Thyroid gland (tissue), 4 donors: ENCODE data around the gene DOCK1.

ENCODE experiments used
- POLR2A ChIP-seq, 2 donors: fragments of 450-650 bp; IDR thresholded peaks; one replicate each; pipeline ENCODE4 v1.6.1; 2017; ENCODE audit warnings: antibody characterized with exemption in 2 of 2, mild to moderate bottlenecking in 2 of 2, moderate library complexity in 1 of 2
- TF ChIP-seq, protein P1 (sequence below), 6 experiments: fragments of 200-600 bp in 3 of 6; fragments of 450-650 bp in 3 of 6; sonication (generic) in 3 of 6; IDR thresholded peaks; one replicate each; pipeline ENCODE4 v1.5.1; 2016 to 2019; ENCODE audit warnings: antibody characterized with exemption in 6 of 6, mild to moderate bottlenecking in 2 of 6, inconsistent platforms in 1 of 6, moderate library complexity in 1 of 6

DNA sequence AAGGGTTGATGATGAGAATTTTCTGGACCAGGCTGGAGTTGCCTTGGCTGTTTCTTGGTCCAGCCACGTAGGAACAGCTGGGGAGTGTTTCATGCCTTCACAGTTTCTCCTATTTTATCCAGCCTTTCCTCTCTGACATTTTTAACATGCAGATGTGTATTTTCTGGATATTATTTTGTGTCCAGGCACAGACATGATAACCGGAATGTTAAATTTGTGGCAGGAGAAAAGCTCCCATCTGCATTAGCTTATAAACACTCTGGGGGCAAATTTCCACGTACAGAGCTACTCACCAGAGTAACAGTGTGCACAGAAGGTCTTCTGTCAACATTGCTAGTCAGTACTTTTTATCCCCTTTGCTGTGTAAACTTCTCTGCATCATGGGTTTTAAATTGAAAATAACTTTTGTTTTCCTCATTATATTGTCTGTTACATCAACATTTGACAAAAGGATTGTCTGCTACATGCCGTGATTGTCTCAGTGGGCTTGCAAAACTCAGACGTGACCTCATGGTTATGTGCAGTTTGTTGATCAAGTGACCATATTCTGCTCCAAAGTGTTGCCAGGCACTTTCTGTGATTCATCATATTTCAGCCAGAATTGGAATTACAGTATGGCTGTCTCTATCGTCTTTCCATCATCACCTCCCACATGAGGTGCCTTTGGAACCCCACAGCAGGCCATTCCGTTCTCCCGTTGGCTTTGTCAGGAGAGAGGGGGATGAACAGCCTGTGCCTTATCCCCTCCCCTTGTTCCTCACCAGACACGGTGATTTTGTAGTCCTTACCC lies 249.8 kb downstream of the DOCK1 start:
- TF ChIP-seq, protein P1, sequence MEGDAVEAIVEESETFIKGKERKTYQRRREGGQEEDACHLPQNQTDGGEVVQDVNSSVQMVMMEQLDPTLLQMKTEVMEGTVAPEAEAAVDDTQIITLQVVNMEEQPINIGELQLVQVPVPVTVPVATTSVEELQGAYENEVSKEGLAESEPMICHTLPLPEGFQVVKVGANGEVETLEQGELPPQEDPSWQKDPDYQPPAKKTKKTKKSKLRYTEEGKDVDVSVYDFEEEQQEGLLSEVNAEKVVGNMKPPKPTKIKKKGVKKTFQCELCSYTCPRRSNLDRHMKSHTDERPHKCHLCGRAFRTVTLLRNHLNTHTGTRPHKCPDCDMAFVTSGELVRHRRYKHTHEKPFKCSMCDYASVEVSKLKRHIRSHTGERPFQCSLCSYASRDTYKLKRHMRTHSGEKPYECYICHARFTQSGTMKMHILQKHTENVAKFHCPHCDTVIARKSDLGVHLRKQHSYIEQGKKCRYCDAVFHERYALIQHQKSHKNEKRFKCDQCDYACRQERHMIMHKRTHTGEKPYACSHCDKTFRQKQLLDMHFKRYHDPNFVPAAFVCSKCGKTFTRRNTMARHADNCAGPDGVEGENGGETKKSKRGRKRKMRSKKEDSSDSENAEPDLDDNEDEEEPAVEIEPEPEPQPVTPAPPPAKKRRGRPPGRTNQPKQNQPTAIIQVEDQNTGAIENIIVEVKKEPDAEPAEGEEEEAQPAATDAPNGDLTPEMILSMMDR (IDR thresholded peaks at IDR 0.05), result no peak
- no peak for TF ChIP-seq POLR2A (IDR thresholded peaks at IDR 0.05)
